GM21786 (cell line): ENCODE measurements around the gene PGLYRP3.

Experiments
- ATAC-seq: cut with Tn5 transposase; IDR thresholded peaks from one replicate; pipeline ENCODE4 v1.9.1; 2021; ENCODE audit not compliant: unreplicated experiment

PGLYRP3 gene

GRCh38 chr1:153262462-153263157 lies 50.1 kb downstream of the PGLYRP3 start:
- no peak for ATAC-seq

DNA sequence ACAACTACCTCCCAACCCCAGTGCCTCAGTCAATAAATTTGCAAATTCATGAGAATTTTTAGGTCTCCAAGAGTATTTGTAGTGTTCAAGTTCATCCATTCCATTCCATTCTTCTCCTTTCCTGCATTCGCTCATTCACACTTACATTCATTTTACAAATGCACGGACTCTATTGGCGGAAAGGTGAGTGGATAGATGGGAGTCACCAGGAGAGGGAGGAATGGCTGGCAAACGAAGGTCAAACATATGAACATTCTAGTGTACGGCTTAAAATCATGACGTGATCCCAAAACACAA lies 50.7 kb downstream of the PGLYRP3 start:
- no peak for ATAC-seq

DNA sequence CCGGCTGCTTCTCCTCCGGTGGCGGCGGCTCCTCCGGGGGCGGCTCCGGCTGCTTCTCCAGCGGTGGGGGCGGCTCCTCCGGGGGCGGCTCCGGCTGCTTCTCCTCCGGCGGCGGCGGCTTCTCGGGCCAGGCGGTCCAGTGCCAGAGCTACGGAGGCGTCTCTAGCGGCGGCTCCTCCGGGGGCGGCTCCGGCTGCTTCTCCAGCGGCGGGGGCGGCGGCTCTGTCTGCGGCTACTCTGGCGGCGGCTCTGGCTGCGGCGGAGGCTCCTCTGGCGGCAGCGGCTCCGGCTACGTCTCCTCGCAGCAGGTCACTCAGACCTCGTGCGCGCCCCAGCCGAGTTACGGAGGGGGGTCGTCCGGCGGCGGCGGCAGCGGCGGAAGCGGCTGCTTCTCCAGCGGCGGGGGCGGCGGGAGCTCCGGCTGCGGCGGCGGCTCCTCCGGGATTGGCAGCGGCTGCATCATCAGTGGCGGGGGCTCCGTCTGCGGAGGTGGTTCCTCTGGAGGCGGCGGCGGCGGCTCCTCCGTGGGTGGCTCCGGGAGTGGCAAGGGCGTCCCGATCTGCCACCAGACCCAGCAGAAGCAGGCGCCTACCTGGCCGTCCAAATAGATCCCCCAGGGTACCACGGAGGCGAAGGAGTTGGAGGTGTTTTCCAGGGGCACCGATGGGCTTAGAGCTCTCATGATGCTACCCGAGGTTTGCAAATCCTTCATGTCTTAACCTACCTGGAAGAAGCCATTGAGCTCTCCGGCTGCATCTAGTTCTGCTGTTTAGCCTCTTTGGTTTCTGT lies 51.3 kb downstream of the PGLYRP3 start:
- ATAC-seq, result no peak

- ATAC-seq, result peak; percentile 45
Measured at GRCh38 chr1:153260585-153261280, 52.0 kb downstream of the PGLYRP3 start.

GRCh38 chr1:153259387-153259786 lies 53.4 kb downstream of the PGLYRP3 start, which contains the start of gene LORICRIN:
Gene LORICRIN (plus strand): TSS chr1:153259687. CDS start chr1:153260950, 1,263 bp downstream.
- no peak for ATAC-seq

- peak; percentile 85 for ATAC-seq
Measured at GRCh38 chr1:153253693-153254092, 59.1 kb downstream of the PGLYRP3 start.

DNA sequence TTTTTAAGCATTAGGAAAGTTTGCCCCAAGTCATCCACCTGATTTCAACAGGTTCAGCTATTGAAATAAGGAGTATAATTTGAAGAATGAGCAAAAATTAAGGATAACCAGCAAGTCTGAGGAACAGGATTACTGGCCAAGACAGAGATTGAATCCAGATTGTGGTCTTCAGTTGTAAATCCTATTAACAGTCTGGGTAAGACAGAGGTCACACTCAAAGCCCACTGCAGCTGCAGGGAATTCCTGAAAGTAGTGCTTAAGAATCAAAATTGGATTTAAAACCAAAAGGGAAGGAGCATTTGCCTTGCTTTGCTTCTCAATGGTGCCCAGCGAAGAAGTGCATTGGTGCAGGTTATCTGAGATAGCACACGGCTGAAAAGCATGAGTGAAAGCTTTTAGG lies 59.7 kb downstream of the PGLYRP3 start:
- ATAC-seq, result no peak

DNA sequence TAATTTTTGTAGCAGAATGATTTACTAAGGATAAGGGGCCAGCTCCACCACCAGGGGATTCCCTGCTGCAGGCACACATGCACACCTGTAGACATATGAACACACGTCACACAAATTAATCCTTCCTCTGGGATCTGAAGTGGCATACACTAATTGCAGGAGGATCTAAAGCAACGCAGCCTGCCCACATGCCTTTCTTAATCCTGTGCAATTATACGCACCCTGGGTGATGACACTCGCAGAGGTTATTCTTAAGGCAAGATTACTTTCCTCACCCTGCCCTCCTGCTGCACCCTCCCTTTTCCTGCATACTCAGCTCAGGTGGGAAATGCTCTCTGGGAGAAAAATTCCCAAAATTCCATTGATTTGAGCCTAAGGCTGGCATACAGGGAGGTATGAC lies 60.8 kb downstream of the PGLYRP3 start:
- ATAC-seq, result no peak

DNA sequence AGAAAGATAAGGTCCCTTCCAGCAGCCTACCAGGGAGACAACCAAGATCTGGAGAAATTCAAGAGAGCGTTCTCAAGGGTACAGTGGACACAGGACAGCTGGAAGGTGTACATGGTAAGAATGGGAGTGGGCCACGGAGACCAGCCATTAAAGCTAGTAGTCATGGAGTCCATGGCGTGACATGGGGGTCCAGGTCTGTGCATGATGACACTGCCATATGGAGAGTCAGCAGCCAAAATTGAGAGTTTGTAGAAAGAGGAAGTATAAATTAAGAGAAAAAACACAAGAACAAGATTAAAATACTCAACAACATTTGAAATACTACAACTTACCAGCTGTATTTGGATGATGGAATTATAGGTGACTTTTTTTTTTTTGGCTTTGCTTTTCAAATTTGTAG lies 61.2 kb downstream of the PGLYRP3 start:
- no peak for ATAC-seq

DNA sequence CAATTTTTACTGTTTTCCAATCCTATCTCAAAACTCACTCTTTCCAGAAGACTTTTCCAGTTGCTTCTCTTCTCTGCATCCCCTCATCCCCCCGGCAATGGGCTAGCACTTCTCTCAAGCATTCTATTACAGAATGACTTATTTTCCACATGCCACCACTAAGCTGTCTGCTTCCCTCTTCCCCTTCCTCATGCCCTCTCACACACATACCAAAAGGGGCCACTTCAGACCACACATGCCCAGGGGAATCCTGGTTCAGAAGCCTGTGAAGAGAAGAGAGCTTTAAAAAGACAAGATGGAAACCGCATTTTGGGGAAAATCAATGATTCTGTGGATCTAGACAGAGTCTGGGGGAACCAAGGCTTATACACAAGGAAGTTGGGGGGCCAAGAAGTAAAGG lies 61.7 kb downstream of the PGLYRP3 start:
- ATAC-seq, result no peak

- no peak for ATAC-seq
Measured at GRCh38 chr1:153250166-153250565, 62.6 kb downstream of the PGLYRP3 start.

GRCh38 chr1:153248176-153248879 lies 64.4 kb downstream of the PGLYRP3 start:
- no peak for ATAC-seq
